ENCODE data around the gene NEUROG3. TPM values are rescaled to one million over a fixed set of nuclear protein-coding genes. Genes with fewer than 3 reads are reported as not detected.
A peak's percentile ranks its signal among the peaks of the same experiment; 100 is the strongest.

The NEUROG3 gene, protein sequence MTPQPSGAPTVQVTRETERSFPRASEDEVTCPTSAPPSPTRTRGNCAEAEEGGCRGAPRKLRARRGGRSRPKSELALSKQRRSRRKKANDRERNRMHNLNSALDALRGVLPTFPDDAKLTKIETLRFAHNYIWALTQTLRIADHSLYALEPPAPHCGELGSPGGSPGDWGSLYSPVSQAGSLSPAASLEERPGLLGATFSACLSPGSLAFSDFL
- not detected for total RNA-seq (ENCODE audit: unreplicated experiment)
- long read RNA-seq, result 0 reads

GRCh38 chr10:69573056-69573806 lies at the start of gene NEUROG3:
Gene NEUROG3 (minus strand): TSS chr10:69573422. CDS start chr10:69573043, 379 bp downstream.
- DNase-seq, result peak; percentile 32
- Mint-ChIP-seq H3K4me1 (ENCODE audit: low read depth, unreplicated experiment) (peaks cover 28% of the 10 kb centered on the region), H3K36me3 (ENCODE audit: unreplicated experiment) (no peaks in the 10 kb centered on the region), H3K27ac (ENCODE audit: unreplicated experiment) (peak within 1 kb of the TSS; percentile 39), H3K9me3 (ENCODE audit: unreplicated experiment) (peaks cover 10% of the 10 kb centered on the region), H3K27me3 (ENCODE audit: unreplicated experiment) (peaks cover 60% of the 10 kb centered on the region), H3K4me3 (ENCODE audit: unreplicated experiment) (peak within 1 kb of the TSS; percentile 88)
- no peak for TF ChIP-seq CTCF (IDR thresholded peaks at IDR 0.05; ENCODE audit: partially characterized antibody, unreplicated experiment)

GRCh38 chr10:69620625-69621024 lies 47.4 kb upstream of the NEUROG3 start:
- Mint-ChIP-seq H3K27ac (ENCODE audit: unreplicated experiment) (no peak overlapping the region), H3K27me3 (ENCODE audit: unreplicated experiment) (no peaks in the 10 kb centered on the region), H3K9me3 (ENCODE audit: unreplicated experiment) (peaks cover 4% of the 10 kb centered on the region), H3K4me3 (ENCODE audit: unreplicated experiment) (no peak overlapping the region), H3K36me3 (ENCODE audit: unreplicated experiment) (peaks cover 5% of the 10 kb centered on the region), H3K4me1 (ENCODE audit: low read depth, unreplicated experiment) (no peaks in the 10 kb centered on the region)
- DNase-seq, result no peak
- TF ChIP-seq CTCF (IDR thresholded peaks at IDR 0.05; ENCODE audit: partially characterized antibody, unreplicated experiment), result no peak

DNA sequence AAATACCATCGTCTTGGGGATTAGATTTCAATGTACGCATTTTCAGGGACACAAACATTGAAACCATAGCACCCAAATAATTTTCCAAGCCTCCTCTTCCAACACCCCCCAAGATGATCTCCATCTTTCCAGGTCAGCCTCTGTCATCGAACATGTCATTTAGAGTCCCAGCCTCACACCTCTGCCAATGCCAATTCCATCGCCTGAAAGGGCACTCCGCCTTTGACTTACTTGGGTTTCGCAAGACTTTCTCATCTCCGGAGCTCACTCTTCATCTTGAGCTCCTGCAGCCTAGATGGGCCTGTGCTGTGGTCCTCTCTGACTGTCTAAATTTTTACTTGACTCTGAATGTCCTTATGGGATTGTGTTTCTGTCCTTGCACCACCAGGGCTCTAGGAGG lies 46.4 kb upstream of the NEUROG3 start:
- no peak overlapping the region for H3K4me3 Mint-ChIP-seq (ENCODE audit: unreplicated experiment)
- no peaks in the 10 kb centered on the region for H3K27me3 Mint-ChIP-seq (ENCODE audit: unreplicated experiment)
- no peaks in the 10 kb centered on the region for H3K4me1 Mint-ChIP-seq (ENCODE audit: low read depth, unreplicated experiment)
- DNase-seq, result no peak
- H3K27ac Mint-ChIP-seq (ENCODE audit: unreplicated experiment), result no peak overlapping the region
- H3K36me3 Mint-ChIP-seq (ENCODE audit: unreplicated experiment), result peaks cover 4% of the 10 kb centered on the region
- peaks cover 4% of the 10 kb centered on the region for H3K9me3 Mint-ChIP-seq (ENCODE audit: unreplicated experiment)
- no peak for TF ChIP-seq CTCF (IDR thresholded peaks at IDR 0.05; ENCODE audit: partially characterized antibody, unreplicated experiment)

- Mint-ChIP-seq H3K9me3 (ENCODE audit: unreplicated experiment) (peaks cover 4% of the 10 kb centered on the region), H3K36me3 (ENCODE audit: unreplicated experiment) (peaks cover 5% of the 10 kb centered on the region), H3K27ac (ENCODE audit: unreplicated experiment) (no peak overlapping the region), H3K4me3 (ENCODE audit: unreplicated experiment) (no peak overlapping the region), H3K4me1 (ENCODE audit: low read depth, unreplicated experiment) (no peaks in the 10 kb centered on the region), H3K27me3 (ENCODE audit: unreplicated experiment) (no peaks in the 10 kb centered on the region)
- TF ChIP-seq CTCF (IDR thresholded peaks at IDR 0.05; ENCODE audit: partially characterized antibody, unreplicated experiment), result no peak
- no peak for DNase-seq
Measured at GRCh38 chr10:69618746-69619145, 45.5 kb upstream of the NEUROG3 start.

- peaks cover 9% of the 10 kb centered on the region for H3K36me3 Mint-ChIP-seq (ENCODE audit: unreplicated experiment)
- H3K4me3 Mint-ChIP-seq (ENCODE audit: unreplicated experiment), result no peak overlapping the region
- no peak for DNase-seq
- H3K27me3 Mint-ChIP-seq (ENCODE audit: unreplicated experiment), result no peaks in the 10 kb centered on the region
- H3K27ac Mint-ChIP-seq (ENCODE audit: unreplicated experiment), result no peak overlapping the region
- no peak for TF ChIP-seq CTCF (IDR thresholded peaks at IDR 0.05; ENCODE audit: partially characterized antibody, unreplicated experiment)
- no peaks in the 10 kb centered on the region for H3K4me1 Mint-ChIP-seq (ENCODE audit: low read depth, unreplicated experiment)
- H3K9me3 Mint-ChIP-seq (ENCODE audit: unreplicated experiment), result peaks cover 2% of the 10 kb centered on the region
Measured at GRCh38 chr10:69616358-69616757, 43.1 kb upstream of the NEUROG3 start.
